ENCODE data around the gene SMIM12.

DNA sequence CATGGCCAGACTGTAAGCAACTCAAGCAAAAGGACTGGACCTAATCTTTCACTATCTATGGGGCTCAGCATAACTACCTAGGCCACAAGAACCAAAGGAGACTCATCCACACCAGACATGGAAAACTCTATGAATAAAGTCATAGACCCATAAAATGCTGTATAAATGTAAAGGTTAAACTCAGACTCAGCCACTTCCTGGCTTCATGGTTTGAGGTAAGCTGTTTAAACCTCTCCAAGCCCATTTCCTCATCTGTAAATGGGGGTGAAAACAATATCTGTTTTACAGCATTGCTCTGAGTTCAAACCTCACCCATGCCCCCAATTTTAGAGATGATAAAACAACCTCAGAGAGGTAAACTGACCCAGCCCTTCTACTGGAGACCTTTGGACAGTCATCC, 4.0 kb upstream of the SMIM12 start:
- TF ChIP-seq, protein P1, sequence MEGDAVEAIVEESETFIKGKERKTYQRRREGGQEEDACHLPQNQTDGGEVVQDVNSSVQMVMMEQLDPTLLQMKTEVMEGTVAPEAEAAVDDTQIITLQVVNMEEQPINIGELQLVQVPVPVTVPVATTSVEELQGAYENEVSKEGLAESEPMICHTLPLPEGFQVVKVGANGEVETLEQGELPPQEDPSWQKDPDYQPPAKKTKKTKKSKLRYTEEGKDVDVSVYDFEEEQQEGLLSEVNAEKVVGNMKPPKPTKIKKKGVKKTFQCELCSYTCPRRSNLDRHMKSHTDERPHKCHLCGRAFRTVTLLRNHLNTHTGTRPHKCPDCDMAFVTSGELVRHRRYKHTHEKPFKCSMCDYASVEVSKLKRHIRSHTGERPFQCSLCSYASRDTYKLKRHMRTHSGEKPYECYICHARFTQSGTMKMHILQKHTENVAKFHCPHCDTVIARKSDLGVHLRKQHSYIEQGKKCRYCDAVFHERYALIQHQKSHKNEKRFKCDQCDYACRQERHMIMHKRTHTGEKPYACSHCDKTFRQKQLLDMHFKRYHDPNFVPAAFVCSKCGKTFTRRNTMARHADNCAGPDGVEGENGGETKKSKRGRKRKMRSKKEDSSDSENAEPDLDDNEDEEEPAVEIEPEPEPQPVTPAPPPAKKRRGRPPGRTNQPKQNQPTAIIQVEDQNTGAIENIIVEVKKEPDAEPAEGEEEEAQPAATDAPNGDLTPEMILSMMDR (IDR thresholded peaks at IDR 0.05), result no peak
- TF ChIP-seq POLR2A (IDR thresholded peaks at IDR 0.05), result no peak
